NB4 (cell line): ENCODE measurements around the gene UHRF1.

ENCODE experiments used
- CTCF ChIP-seq: IDR thresholded peaks from one replicate; pipeline ENCODE4 v1.5.1; 2012; ENCODE audit warnings: low read depth, low read length
- MAX ChIP-seq: IDR thresholded peaks from 2 replicates; pipeline ENCODE4 v1.6.1; 2011; ENCODE audit warnings: low read depth, low read length
- POLR2A ChIP-seq: IDR thresholded peaks from 2 replicates; pipeline ENCODE4 v1.6.1; 2011; ENCODE audit warnings: mild to moderate bottlenecking; ENCODE audit not compliant: insufficient read length; ENCODE audit errors: extremely low read depth

DNA sequence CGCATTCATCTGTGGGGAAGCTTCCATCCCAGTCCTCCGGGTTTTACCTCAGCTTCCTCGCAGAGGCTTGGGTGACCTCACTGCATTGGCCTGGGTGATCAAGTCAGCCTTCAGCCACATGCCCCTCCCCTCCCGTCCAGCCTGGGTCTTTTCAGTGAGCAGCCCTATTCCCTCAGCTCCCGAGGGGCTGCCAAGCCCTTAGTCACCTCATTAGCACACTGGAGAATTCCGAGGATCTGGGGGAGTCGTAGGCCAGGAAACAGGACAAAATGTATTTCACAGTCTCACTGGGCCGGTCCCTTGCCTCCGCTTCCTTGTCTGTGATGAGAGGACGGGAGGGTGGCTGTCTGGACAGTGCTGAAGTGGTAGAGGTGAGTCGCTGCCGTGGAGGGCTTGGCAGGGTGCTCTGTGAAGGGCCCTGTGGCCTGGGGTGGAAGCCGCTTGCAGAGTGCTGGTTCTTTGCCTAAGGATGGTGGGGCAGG lies 79.5 kb downstream of the UHRF1 start:
- TF ChIP-seq CTCF (no peak), POLR2A (no peak), MAX (no peak)
